ENCODE data around the gene GPR37L1.
"Not testable (repeated sequence)": the region's sequence is repeated elsewhere in the genome, so short reads cannot be mapped to it uniquely, and the experiment has no call there.

The GPR37L1 gene

DNA sequence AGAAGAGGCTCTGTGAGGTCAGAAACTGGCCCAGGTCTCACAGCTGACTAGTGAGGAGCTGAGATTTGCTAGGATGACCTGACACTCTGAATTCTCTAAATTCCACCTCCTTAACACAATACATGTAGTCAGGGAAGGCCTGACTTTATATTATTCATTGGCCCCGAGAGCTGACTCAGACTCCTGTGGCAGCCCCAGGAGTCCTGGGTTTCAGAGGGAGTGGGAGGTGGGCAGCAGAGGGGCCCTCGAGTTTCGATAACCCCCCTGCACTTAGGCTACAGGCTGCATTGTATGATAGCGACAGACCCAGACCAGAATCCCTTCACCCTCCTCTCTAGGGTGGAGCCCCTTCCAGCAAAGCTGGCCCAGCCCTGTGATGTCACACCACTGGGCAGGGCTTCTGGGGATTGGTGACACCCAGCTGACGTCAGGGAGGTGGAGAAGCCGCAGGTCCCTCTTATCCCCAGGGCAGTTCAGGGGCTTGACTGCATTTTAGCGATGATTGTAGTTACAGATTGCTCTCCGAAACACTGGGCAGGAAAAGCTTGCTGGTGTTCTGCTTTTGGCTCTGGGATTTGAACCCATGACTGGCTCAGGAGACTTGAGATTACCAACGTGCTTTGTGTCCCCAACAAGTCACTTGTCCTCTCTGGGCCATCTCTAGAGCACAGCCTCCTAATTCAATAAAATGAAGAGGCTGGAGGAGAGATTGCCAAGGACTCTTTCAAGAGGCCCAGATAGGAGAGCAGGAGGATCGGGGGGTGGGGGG is 17.0 kb upstream of the GPR37L1 start:
- Histone ChIP-seq H3K4me1 (peaks cover 0 to 7% (median 0%) of the 10 kb centered on the region in 4 donors), H3K27me3 (no peaks in the 10 kb centered on the region), H3K9me3 (no peaks in the 10 kb centered on the region), H3K4me3 (no peak overlapping the region), H3K27ac (no peak overlapping the region), H3K36me3 (no peaks in the 10 kb centered on the region)
- DNase-seq = no peak
- TF ChIP-seq, protein P1, sequence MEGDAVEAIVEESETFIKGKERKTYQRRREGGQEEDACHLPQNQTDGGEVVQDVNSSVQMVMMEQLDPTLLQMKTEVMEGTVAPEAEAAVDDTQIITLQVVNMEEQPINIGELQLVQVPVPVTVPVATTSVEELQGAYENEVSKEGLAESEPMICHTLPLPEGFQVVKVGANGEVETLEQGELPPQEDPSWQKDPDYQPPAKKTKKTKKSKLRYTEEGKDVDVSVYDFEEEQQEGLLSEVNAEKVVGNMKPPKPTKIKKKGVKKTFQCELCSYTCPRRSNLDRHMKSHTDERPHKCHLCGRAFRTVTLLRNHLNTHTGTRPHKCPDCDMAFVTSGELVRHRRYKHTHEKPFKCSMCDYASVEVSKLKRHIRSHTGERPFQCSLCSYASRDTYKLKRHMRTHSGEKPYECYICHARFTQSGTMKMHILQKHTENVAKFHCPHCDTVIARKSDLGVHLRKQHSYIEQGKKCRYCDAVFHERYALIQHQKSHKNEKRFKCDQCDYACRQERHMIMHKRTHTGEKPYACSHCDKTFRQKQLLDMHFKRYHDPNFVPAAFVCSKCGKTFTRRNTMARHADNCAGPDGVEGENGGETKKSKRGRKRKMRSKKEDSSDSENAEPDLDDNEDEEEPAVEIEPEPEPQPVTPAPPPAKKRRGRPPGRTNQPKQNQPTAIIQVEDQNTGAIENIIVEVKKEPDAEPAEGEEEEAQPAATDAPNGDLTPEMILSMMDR (IDR thresholded peaks at IDR 0.05) = no peak
- intact Hi-C loops (cut with DNase I; ENCODE audit: low total_unique reads) = loop anchor here (10.0 kb wide), 1 partner anchor 51 kb away; no protein-coding TSS in a partner anchor

DNA sequence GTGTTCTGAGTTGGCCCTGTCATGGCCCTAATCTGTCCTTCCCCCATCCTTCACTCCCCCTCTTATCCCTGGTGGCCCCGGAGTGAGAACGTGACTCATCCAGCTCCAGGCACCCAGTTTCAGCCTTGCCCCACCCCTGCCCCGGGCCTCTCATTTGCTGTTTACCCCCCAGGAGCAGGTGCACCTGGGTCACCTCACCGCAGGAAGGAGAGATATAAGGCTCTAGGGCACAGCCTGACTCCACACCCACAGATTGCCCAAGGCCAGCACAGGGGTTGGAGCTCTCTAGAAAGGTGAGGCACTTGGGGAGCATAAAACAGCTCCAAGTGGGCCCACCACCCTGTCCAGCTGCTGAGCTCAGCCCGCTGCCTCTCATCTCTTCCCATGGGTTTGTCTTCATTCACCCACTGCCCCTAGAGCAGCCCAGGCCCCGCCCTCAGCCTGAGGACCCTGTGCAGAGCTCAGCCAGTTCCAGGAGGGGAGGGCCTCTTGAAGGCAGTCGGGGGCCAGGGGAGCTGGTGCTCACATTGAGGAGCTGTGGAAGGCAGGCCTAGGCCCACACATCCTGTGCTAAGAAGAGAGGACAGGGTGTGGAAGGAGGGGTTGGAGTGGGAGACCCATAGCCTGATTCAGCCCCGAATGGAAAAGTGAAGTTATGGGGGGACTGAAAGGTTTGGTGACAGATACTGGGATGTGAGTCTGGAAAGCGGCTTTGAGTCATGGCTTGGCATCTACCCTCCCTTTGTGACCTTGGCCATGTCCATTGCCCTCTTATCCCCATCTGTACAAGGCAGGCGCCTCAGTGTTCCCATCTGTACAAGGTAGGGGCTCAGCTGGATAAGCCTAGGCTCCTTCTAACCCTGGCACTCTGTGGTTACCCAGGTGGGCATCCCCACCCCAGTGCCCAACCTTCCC is 16.1 kb upstream of the GPR37L1 start:
- no peak overlapping the region for H3K27ac ChIP-seq
- TF ChIP-seq, protein P1 (IDR thresholded peaks at IDR 0.05) = no peak
- H3K9me3 ChIP-seq = no peaks in the 10 kb centered on the region
- H3K27me3 ChIP-seq = no peaks in the 10 kb centered on the region
- H3K4me3 ChIP-seq = no peak overlapping the region
- DNase-seq = no peak
- peaks cover 0 to 7% (median 0%) of the 10 kb centered on the region in 4 donors for H3K4me1 ChIP-seq
- intact Hi-C loops (cut with DNase I; ENCODE audit: low total_unique reads) = loop anchor here (10.0 kb wide), 1 partner anchor 52 kb away; no protein-coding TSS in a partner anchor
- no peaks in the 10 kb centered on the region for H3K36me3 ChIP-seq

DNA sequence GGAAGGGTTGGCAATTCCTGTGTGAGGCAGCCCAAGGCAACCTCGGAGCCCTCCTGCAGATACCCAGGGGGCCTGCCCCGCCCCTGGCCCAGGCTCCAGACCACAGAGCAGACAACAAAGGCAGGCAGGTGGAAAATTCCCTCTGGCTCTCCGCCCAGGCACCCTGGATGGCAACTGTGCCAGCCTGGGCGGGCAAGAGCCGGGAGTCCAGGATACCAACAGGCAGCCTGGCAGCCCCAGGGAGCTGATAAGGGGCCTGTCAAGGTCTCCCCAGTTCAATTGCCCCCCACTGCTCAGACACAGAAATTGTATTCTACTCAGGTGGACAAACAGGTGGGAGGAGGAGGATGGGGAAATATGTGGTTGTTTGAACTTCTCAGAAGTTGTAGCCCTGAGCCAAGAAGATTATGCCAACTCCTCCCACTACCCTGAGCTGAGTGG is 15.4 kb upstream of the GPR37L1 start:
- intact Hi-C loops (cut with DNase I; ENCODE audit: low total_unique reads) = loop anchor here (10.0 kb wide), 1 partner anchor 53 kb away; no protein-coding TSS in a partner anchor
- TF ChIP-seq, protein P1 (IDR thresholded peaks at IDR 0.05) = no peak
- H3K4me1 ChIP-seq = peaks cover 0 to 7% (median 0%) of the 10 kb centered on the region in 4 donors
- H3K36me3 ChIP-seq = no peaks in the 10 kb centered on the region
- H3K27ac ChIP-seq = no peak overlapping the region
- H3K27me3 ChIP-seq = no peaks in the 10 kb centered on the region
- DNase-seq = no peak
- no peaks in the 10 kb centered on the region for H3K9me3 ChIP-seq
- H3K4me3 ChIP-seq = no peak overlapping the region

DNA sequence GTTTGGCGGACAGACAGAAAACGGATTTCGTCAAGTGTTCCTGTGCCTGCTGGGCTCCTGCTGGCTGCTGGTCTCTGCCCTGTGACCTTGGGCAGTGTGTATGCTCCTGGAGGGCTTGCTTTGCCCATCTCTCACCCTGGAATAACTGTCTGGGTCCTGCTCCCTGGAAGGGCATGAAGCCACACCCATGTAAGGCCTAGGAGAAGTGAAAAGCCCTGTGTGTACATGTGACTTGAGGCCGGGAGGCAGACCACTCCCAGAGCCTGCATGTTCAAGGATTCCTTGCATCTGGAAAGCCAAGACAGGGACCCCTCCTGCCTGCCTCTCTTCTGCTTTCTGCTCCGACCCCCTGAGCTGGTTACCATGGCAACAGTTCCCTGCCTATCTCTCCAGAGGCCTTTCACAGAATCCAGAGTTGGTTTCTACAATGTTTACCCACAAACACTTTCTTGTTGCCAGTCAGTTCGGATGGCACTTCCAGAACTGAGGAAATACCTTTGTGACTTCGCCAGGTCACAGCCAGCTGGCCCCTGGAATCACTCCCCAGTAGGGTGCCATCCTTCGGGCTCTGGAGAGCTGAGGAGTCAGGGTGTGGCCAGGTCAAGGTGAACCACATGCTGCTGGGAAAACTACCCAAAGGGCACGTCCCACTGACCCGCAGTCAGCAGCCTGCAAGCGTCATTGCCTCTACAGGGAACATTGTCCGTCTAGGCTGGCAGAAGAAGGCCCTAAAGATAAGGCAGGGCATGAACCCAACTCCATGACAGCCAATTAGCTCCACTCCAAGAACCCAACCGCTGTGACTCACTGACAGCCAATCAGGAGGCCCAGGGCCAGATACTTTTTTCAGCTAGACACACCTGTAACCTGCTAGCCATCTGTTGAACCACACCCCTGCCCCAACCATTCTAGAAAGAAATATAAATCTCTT is 14.7 kb upstream of the GPR37L1 start:
- intact Hi-C loops (cut with DNase I; ENCODE audit: low total_unique reads) = loop anchor here (10.0 kb wide), 1 partner anchor 53 kb away; no protein-coding TSS in a partner anchor
- Histone ChIP-seq H3K4me3 (no peak overlapping the region), H3K27ac (no peak overlapping the region), H3K36me3 (no peaks in the 10 kb centered on the region), H3K27me3 (no peaks in the 10 kb centered on the region), H3K4me1 (peaks cover 0 to 13% (median 3%) of the 10 kb centered on the region in 4 donors), H3K9me3 (no peaks in the 10 kb centered on the region)
- no peak for DNase-seq
- TF ChIP-seq, protein P1 (IDR thresholded peaks at IDR 0.05) = no peak

DNA sequence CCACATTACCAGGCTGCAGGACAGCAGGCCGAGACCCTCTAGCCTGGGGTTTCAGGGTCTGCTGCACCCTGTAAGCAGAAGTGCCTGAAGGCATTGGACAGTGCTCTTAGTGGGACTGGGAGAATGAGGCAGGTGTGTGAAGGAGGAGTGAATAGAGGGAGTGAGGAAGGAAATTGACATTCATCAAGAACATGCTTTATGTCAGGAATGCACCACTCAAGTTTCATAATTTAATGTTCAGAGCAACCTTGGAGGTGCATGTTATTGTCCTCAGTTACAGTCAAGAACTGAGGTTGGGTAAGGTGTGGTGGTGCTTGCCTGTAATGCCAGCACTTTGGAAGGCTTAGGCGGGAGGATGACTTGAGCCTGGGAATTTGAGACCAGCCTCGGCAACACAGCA is 11.7 kb upstream of the GPR37L1 start:
- H3K4me3 ChIP-seq = no peak overlapping the region
- H3K27me3 ChIP-seq = no peaks in the 10 kb centered on the region
- no peak overlapping the region for H3K27ac ChIP-seq
- H3K36me3 ChIP-seq = no peaks in the 10 kb centered on the region
- H3K4me1 ChIP-seq = peaks cover 0 to 21% (median 8%) of the 10 kb centered on the region in 4 donors
- intact Hi-C loops (cut with DNase I; ENCODE audit: low total_unique reads) = no loop called here
- DNase-seq = no peak
- TF ChIP-seq, protein P1 (IDR thresholded peaks at IDR 0.05) = no peak
- H3K9me3 ChIP-seq = no peaks in the 10 kb centered on the region

DNA sequence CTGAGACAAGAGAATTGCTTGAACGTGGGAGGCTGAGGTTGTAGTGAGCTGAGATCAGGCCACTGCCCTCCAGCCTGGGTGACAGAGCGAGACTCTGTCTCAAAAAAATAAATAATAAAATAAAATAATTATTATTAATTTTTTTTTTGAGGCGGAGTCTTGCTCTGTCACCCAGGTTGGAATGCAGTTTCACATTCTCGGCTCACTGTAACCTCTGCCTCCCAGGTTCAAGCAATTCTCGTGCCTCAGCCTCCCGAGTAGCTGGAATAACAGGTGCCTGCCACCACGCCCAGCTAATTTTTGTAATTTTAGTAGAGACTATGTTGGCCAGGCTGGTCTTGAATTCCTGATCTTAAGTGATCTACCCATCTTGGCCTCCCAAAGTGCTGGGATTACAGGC is 11.1 kb upstream of the GPR37L1 start:
- H3K9me3 ChIP-seq; H3K36me3 ChIP-seq; H3K27me3 ChIP-seq; DNase-seq; H3K4me3 ChIP-seq; intact Hi-C loops (cut with DNase I; ENCODE audit: low total_unique reads); H3K27ac ChIP-seq: not testable (repeated sequence)
- H3K4me1 ChIP-seq = peaks cover 0 to 21% (median 8%) of the 10 kb centered on the region in 4 donors
